Measurements from ENCODE around the gene AIG1.
A peak's percentile ranks its signal among the peaks of the same experiment; 100 is the strongest.

Gene AIG1

DNA sequence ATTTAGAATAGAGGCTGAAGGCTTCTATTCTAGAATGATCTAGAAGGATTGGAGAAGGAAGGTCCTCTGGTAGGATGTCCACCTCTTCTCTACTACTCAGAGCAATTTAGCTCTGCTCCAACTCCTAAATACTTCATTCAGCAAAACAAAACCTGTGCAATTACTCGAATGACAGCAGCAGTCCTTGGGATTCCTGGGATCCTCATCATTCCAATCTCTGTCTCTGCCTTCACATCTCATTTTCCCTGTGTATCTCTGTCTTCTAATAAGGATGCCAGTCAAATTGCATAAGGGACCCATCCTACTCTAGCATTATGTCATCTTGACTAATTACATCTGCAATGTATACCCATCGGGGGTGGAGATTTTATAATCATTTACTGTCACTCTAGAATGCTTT, 5.5 kb upstream of the AIG1 start:
- no peak for DNase-seq (ENCODE audit: low read depth, low spot score)
- H3K27me3 ChIP-seq (ENCODE audit: control insufficient read depth, insufficient read depth, low read length) = no peaks in the 10 kb centered on the region
- H3K36me3 ChIP-seq (ENCODE audit: control insufficient read depth, insufficient read depth, low read length) = no peaks in the 10 kb centered on the region
- WGBS (ENCODE audit: insufficient coverage, insufficient read length) = no CpG with 5 or more reads among the region's 2 CpGs
- peaks cover 2% of the 10 kb centered on the region; the same call in 1 of the 2 replicates for H3K4me1 ChIP-seq (ENCODE audit: control insufficient read depth, insufficient read depth, low read length)
- H3K9me3 ChIP-seq (ENCODE audit: control insufficient read depth, insufficient read depth, low read length) = no peaks in the 10 kb centered on the region
- no peak overlapping the region for H3K27ac ChIP-seq (ENCODE audit: low read length)
- no peak overlapping the region for H3K4me3 ChIP-seq (ENCODE audit: low read length)

DNA sequence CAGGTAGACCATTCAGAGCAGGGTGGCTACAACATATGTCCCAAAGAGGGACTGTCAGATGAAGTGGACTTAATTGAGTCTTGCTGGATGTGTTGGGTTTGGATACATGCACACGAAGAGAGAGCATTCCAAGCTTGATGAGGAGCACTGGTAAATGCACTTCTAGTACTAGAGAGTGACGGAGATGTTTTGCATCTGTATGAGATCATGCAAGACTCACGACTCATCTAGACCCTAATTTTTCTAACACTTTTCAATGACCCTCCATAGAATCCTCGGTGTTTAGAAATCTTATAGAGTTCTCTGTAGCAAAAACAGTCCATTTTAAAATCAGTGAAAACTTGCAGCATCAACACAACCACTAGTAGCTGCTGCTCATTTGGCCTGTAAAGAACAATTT, 4.8 kb upstream of the AIG1 start:
- no CpG with 5 or more reads among the region's 4 CpGs for WGBS (ENCODE audit: insufficient coverage, insufficient read length)
- no peak overlapping the region for H3K4me3 ChIP-seq (ENCODE audit: low read length)
- no peaks in the 10 kb centered on the region for H3K36me3 ChIP-seq (ENCODE audit: control insufficient read depth, insufficient read depth, low read length)
- H3K4me1 ChIP-seq (ENCODE audit: control insufficient read depth, insufficient read depth, low read length) = peaks cover 2% of the 10 kb centered on the region; the same call in 1 of the 2 replicates
- no peak for DNase-seq (ENCODE audit: low read depth, low spot score)
- no peak overlapping the region for H3K27ac ChIP-seq (ENCODE audit: low read length)
- H3K27me3 ChIP-seq (ENCODE audit: control insufficient read depth, insufficient read depth, low read length) = no peaks in the 10 kb centered on the region
- H3K9me3 ChIP-seq (ENCODE audit: control insufficient read depth, insufficient read depth, low read length) = no peaks in the 10 kb centered on the region

- no peak for DNase-seq (ENCODE audit: low read depth, low spot score)
- Histone ChIP-seq H3K27me3 (ENCODE audit: control insufficient read depth, insufficient read depth, low read length) (no peaks in the 10 kb centered on the region), H3K9me3 (ENCODE audit: control insufficient read depth, insufficient read depth, low read length) (no peaks in the 10 kb centered on the region), H3K27ac (ENCODE audit: low read length) (no peak overlapping the region), H3K4me3 (ENCODE audit: low read length) (no peak overlapping the region), H3K4me1 (ENCODE audit: control insufficient read depth, insufficient read depth, low read length) (peaks cover 3% of the 10 kb centered on the region; the same call in 1 of the 2 replicates), H3K36me3 (ENCODE audit: control insufficient read depth, insufficient read depth, low read length) (no peaks in the 10 kb centered on the region)
- WGBS (ENCODE audit: insufficient coverage, insufficient read length) = no CpG with 5 or more reads among the region's 7 CpGs
These were observed 1.7 kb upstream of the AIG1 start for GRCh38 chr6:143058987-143059386.

- H3K27ac ChIP-seq (ENCODE audit: low read length) = no peak overlapping the region
- H3K36me3 ChIP-seq (ENCODE audit: control insufficient read depth, insufficient read depth, low read length) = no peaks in the 10 kb centered on the region
- WGBS (ENCODE audit: insufficient coverage, insufficient read length) = no CpG with 5 or more reads among the region's 8 CpGs
- H3K9me3 ChIP-seq (ENCODE audit: control insufficient read depth, insufficient read depth, low read length) = no peaks in the 10 kb centered on the region
- peaks cover 3% of the 10 kb centered on the region; the same call in 1 of the 2 replicates for H3K4me1 ChIP-seq (ENCODE audit: control insufficient read depth, insufficient read depth, low read length)
- peak overlapping the region; percentile 90; the same call in 1 of the 2 replicates for H3K4me3 ChIP-seq (ENCODE audit: low read length)
- H3K27me3 ChIP-seq (ENCODE audit: control insufficient read depth, insufficient read depth, low read length) = no peaks in the 10 kb centered on the region
- no peak for DNase-seq (ENCODE audit: low read depth, low spot score)
These were observed 881 bp upstream of the AIG1 start for GRCh38 chr6:143059663-143060353.

DNA sequence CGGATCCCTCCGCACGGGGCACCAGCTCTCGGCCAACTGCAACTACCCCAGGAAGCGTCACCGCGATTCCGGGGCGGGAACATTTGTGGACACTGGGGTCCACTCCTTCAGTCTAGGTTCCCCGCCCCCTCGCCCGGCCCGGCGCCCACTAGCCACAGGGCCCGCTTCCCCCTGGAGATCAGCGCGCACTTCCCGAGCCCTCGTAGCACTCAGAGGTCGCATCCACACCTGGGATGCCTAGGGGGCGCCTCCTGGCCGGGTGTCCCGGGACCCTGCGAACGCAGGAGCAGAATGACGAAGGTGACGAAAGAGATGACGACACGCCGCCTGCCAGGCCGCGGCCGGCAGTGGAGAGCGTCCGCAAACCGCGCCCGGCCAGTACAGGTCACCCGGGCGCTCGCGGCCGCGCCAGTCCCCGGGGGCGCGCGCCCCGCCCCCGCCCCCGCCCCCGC, 309 bp upstream of the AIG1 start:
- H3K4me1 ChIP-seq (ENCODE audit: control insufficient read depth, insufficient read depth, low read length) = peaks cover 3% of the 10 kb centered on the region; the same call in 1 of the 2 replicates
- no peak overlapping the region for H3K27ac ChIP-seq (ENCODE audit: low read length)
- WGBS (ENCODE audit: insufficient coverage, insufficient read length) = no CpG with 5 or more reads among the region's 52 CpGs
- H3K9me3 ChIP-seq (ENCODE audit: control insufficient read depth, insufficient read depth, low read length) = no peaks in the 10 kb centered on the region
- H3K27me3 ChIP-seq (ENCODE audit: control insufficient read depth, insufficient read depth, low read length) = no peaks in the 10 kb centered on the region
- DNase-seq (ENCODE audit: low read depth, low spot score) = no peak
- H3K36me3 ChIP-seq (ENCODE audit: control insufficient read depth, insufficient read depth, low read length) = no peaks in the 10 kb centered on the region
- peak overlapping the region; percentile 90; the same call in 1 of the 2 replicates for H3K4me3 ChIP-seq (ENCODE audit: low read length)

- H3K9me3 ChIP-seq (ENCODE audit: control insufficient read depth, insufficient read depth, low read length) = no peaks in the 10 kb centered on the region
- no peaks in the 10 kb centered on the region for H3K27me3 ChIP-seq (ENCODE audit: control insufficient read depth, insufficient read depth, low read length)
- H3K4me1 ChIP-seq (ENCODE audit: control insufficient read depth, insufficient read depth, low read length) = peaks cover 1% of the 10 kb centered on the region; the same call in 1 of the 2 replicates
- no peaks in the 10 kb centered on the region for H3K36me3 ChIP-seq (ENCODE audit: control insufficient read depth, insufficient read depth, low read length)
- no CpG with 5 or more reads among the region's 3 CpGs for WGBS (ENCODE audit: insufficient coverage, insufficient read length)
- no peak overlapping the region for H3K27ac ChIP-seq (ENCODE audit: low read length)
- no peak for DNase-seq (ENCODE audit: low read depth, low spot score)
- peak overlapping the region; percentile 12; the same call in 1 of the 2 replicates for H3K4me3 ChIP-seq (ENCODE audit: low read length)
These were observed 1.1 kb downstream of the AIG1 start for GRCh38 chr6:143061597-143062385.

- H3K4me1 ChIP-seq (ENCODE audit: control insufficient read depth, insufficient read depth, low read length) = peaks cover 1% of the 10 kb centered on the region; the same call in 1 of the 2 replicates
- no peak for DNase-seq (ENCODE audit: low read depth, low spot score)
- no peaks in the 10 kb centered on the region for H3K27me3 ChIP-seq (ENCODE audit: control insufficient read depth, insufficient read depth, low read length)
- H3K4me3 ChIP-seq (ENCODE audit: low read length) = no peak overlapping the region
- H3K27ac ChIP-seq (ENCODE audit: low read length) = no peak overlapping the region
- H3K36me3 ChIP-seq (ENCODE audit: control insufficient read depth, insufficient read depth, low read length) = no peaks in the 10 kb centered on the region
- no CpG with 5 or more reads among the region's 1 CpG for WGBS (ENCODE audit: insufficient coverage, insufficient read length)
- H3K9me3 ChIP-seq (ENCODE audit: control insufficient read depth, insufficient read depth, low read length) = no peaks in the 10 kb centered on the region
These were observed 1.9 kb downstream of the AIG1 start for GRCh38 chr6:143062551-143062950.

DNA sequence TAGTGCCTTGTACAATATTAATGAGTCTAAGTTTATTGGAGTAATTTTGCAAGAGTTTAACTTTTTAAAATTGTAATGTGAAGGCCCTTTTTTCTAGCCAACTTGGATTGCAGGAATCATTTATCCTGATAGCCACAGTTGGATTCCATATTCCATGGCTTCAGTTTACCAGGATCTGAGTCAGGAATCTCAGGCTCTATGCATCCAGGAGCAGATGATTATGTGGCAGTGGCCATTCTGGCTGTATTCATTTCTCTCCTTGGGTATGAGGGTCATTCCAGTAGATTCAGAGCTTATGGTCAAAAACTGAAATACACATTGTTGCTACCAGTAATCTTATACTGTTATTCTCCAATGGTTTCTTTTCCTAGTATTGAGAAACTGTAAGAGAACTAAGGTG, 2.9 kb downstream of the AIG1 start:
- Histone ChIP-seq H3K9me3 (ENCODE audit: control insufficient read depth, insufficient read depth, low read length) (no peaks in the 10 kb centered on the region), H3K27me3 (ENCODE audit: control insufficient read depth, insufficient read depth, low read length) (no peaks in the 10 kb centered on the region), H3K36me3 (ENCODE audit: control insufficient read depth, insufficient read depth, low read length) (no peaks in the 10 kb centered on the region), H3K27ac (ENCODE audit: low read length) (no peak overlapping the region), H3K4me3 (ENCODE audit: low read length) (no peak overlapping the region), H3K4me1 (ENCODE audit: control insufficient read depth, insufficient read depth, low read length) (peaks cover 1% of the 10 kb centered on the region; the same call in 1 of the 2 replicates)
- no peak for DNase-seq (ENCODE audit: low read depth, low spot score)

DNA sequence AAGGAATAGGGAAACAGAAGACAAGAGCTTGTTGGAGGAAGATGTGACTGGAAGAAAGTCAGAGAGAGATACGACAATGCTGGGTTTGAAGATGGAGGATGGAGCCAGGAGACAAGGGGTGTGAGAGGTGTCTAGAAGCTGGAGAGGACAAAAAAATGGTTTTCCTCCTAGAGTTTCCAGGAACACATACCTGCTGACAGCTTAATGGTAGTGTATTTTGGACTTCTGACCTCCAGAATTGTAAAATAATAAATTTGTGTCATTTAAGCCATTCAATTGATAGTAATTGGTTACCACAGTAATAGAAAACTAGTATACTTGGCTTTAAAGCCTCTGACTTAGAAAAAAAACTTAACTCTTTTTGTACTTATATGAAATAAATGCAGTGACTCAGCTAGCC, 3.6 kb downstream of the AIG1 start:
- Histone ChIP-seq H3K4me3 (ENCODE audit: low read length) (no peak overlapping the region), H3K4me1 (ENCODE audit: control insufficient read depth, insufficient read depth, low read length) (peaks cover 1% of the 10 kb centered on the region; the same call in 1 of the 2 replicates), H3K27ac (ENCODE audit: low read length) (no peak overlapping the region)

GRCh38 chr6:143064951-143065683, 4.4 kb downstream of the AIG1 start:
- no peaks in the 10 kb centered on the region for H3K36me3 ChIP-seq (ENCODE audit: control insufficient read depth, insufficient read depth, low read length)
- no peak overlapping the region for H3K27ac ChIP-seq (ENCODE audit: low read length)
- no peaks in the 10 kb centered on the region for H3K9me3 ChIP-seq (ENCODE audit: control insufficient read depth, insufficient read depth, low read length)
- H3K27me3 ChIP-seq (ENCODE audit: control insufficient read depth, insufficient read depth, low read length) = no peaks in the 10 kb centered on the region
- no peak for DNase-seq (ENCODE audit: low read depth, low spot score)
- peaks cover 1% of the 10 kb centered on the region; the same call in 1 of the 2 replicates for H3K4me1 ChIP-seq (ENCODE audit: control insufficient read depth, insufficient read depth, low read length)
- no CpG with 5 or more reads among the region's 4 CpGs for WGBS (ENCODE audit: insufficient coverage, insufficient read length)
- no peak overlapping the region for H3K4me3 ChIP-seq (ENCODE audit: low read length)

More for the DNA sequence above, 3.6 kb downstream of the AIG1 start:
- Histone ChIP-seq H3K27me3 (ENCODE audit: control insufficient read depth, insufficient read depth, low read length) (no peaks in the 10 kb centered on the region), H3K36me3 (ENCODE audit: control insufficient read depth, insufficient read depth, low read length) (no peaks in the 10 kb centered on the region), H3K9me3 (ENCODE audit: control insufficient read depth, insufficient read depth, low read length) (no peaks in the 10 kb centered on the region)
- WGBS (ENCODE audit: insufficient coverage, insufficient read length) = no CpG with 5 or more reads among the region's 1 CpG
- DNase-seq (ENCODE audit: low read depth, low spot score) = no peak

Measured in iPS DF 6.9 (cell line).